ENCODE results near the gene ARMS2. TPM values are rescaled to one million over a fixed set of nuclear protein-coding genes. Genes with fewer than 3 reads are reported as not detected.

ARMS2 gene
- total and polyA plus RNA-seq, 2 of the 13 experiments (the other 11 are each of a cell fraction or from before 2014, with no cell fraction given): not detected

DNA sequence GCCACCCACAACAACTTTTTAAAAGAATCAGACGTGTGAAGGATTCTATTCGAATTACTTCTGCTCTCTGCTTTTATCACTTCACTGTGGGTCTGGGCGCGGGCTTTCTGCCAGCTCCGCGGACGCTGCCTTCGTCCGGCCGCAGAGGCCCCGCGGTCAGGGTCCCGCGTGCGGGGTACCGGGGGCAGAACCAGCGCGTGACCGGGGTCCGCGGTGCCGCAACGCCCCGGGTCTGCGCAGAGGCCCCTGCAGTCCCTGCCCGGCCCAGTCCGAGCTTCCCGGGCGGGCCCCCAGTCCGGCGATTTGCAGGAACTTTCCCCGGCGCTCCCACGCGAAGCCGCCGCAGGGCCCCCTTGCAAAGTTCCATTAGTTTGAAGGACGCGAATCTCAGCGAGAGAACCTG lies 6.4 kb downstream of the ARMS2 start:
- POLR2A ChIA-PET: no interaction called here
- Histone ChIP-seq H3K79me2 (ENCODE audit: insufficient read depth, low read length) (no peaks in the 10 kb centered on the region), H2AFZ (ENCODE audit: low read length) (no peak overlapping the region), H4K20me1 (ENCODE audit: insufficient read depth, low read length) (no peaks in the 10 kb centered on the region), H3K9me3 (ENCODE audit: low read length) (no peaks in the 10 kb centered on the region), H3K27ac (ENCODE audit: extremely low read length, insufficient read depth, low read length) (no peak overlapping the region), H3K9ac (ENCODE audit: insufficient read depth, low read depth, low read length) (no peak overlapping the region), H3K4me2 (ENCODE audit: low read depth, low read length) (peak overlapping the region; percentile 55), H3K4me3 (replicated peaks in 1 of 3; ENCODE audit: insufficient read depth in 1 of 3, low read depth in 2 of 3, low read length in 3 of 3) (peak overlapping the region in 2 of 3 experiments; percentile 16 to 59; a peak in 1 of 6 replicates), H3K4me1 (ENCODE audit: insufficient read depth, low read length) (peaks cover 12% of the 10 kb centered on the region; the same call in 1 of the 2 replicates), H3K36me3 (replicated peaks in 1 of 2; ENCODE audit: control insufficient read depth in 1 of 2, insufficient read depth in 2 of 2, low read length in 2 of 2) (no peaks in the 10 kb centered on the region), H3K27me3 (ENCODE audit: control insufficient read depth in 1 of 2, insufficient read depth in 2 of 2, low read length in 2 of 2) (peaks cover 8 to 83% of the 10 kb centered on the region in 2 experiments)
- in situ Hi-C loops (cut with HindIII; ENCODE audit: extremely low pct_ligation_motif_present, low pct_unique_long_range_greater_than_20kb) (no loop called here), intact Hi-C loops (cut with micrococcal nuclease; ENCODE audit: unreplicated experiment) (no loop called here)
- 34% methylated on average over 6 of the region's 40 CpGs for WGBS (ENCODE audit: low lambda C conversion rate)
- CTCF ChIA-PET (ENCODE audit: low intra/inter-chr PET ratio, low total read pairs): no interaction called here
- no peak for DNase-seq (ENCODE audit: low spot score)
- TF ChIP-seq TRIM22 (IDR thresholded peaks at IDR 0.05) (no peak), ZNF687 (CRISPR knock-in tag; IDR thresholded peaks at IDR 0.05) (0 out of 2 replicates have a peak, but pooled peaks have one; percentile 13)
- no peak for FAIRE-seq
- no peak for ATAC-seq
- no TSS peak for BruUV-seq (replicated peaks)

Data from HepG2 (cell line).